Epidermal melanocyte (primary cell): Measurements from ENCODE around the gene CDK19.
"Not testable (repeated sequence)": the region's sequence is repeated elsewhere in the genome, so short reads cannot be mapped to it uniquely, and the experiment has no call there.

Source experiments
- DNase-seq: peaks from one replicate; pipeline ENCODE4 v3.0.0; 2011; ENCODE audit warnings: low spot score; ENCODE audit not compliant: insufficient read length

The CDK19 gene

DNA sequence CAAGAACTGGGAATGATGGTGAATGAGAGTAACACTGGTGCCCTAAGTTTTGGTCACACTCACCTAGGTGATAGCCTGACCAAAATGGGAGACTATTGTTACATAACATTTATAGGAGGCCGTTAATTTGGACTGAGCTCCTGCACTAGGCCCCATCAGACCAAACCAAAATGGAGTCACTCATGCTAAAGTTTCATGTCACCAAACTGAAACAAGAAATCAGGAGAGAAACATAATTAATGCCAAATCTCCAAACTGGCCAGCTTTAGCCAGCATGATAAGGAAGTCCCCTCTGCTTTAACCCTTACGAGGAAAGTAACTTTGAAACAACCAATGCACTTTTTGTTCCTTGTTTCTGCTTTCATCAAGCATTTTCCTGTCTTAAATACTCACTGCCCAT, 227.9 kb downstream of the CDK19 start:
- DNase-seq, result no peak

DNA sequence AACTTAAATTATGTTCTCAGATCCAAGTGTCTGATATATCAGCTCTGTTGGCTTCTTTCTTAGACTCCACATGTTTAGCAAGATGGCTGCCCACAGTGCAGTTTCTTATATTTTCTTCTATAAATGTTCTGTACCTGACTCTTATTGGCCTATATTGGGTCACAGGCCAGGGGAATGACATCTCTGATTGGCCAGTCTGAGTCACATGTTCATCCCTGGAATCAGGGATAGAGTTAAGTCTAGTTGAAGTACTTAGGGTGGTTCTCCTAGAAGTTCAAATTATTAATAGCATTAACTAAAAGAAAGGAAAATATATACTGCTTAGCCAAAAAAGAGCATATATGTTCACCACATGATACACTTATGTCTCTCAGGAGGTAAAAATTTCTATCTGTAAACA, 233.6 kb downstream of the CDK19 start:
- DNase-seq, result no peak

DNA sequence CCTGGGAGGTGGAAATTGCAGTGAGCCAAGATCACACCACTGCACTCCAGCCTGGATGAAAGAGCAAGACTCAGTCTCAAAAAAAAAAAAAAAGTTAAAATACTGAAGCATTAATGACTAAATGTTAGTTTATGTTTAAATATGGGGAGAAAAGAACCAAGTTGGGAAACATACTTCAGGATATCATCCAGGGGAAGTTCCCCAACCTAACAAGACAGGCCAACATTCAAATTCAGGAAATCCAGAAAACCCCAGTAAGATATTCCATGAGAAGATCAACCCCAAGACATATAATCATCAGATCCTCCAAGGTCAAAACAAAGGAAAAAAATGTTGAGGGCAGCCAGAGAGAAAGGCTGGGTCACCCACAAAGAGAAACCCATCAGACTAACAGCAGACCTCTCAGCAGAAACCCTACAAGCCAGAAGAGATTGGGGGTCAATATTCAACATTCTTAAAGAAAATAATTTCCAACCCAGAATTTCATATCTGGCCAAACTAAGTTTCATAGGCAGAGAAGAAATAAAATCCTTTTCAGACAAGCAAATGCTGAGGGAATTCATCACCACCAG, 237.6 kb downstream of the CDK19 start:
- DNase-seq, result not testable (repeated sequence)

DNA sequence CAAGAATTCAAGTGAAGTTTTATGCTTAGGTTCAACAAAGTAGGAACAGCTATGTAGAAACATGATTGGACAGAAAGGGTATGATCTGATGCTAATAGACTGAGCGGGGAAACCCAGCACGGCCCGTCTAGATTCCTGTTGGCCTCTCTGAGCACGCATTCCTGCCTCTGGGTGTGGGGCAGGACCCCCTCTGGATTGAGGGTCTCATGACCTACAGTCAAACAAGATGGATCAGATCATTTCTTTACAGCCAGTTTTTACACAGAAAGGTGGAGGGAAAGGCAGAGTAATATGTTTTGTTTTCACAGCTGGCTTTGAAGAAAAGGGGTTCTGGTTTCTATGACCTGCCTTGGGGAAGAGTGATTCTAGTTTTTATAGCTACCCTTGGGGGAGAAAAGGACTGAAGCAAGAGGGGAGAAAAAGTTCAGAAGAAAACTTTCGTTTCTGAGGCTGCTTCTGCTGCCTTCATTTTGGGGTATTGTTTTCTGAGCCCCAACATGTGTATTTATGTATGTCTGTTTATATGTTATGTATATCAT, 239.3 kb downstream of the CDK19 start:
- no peak for DNase-seq

DNA sequence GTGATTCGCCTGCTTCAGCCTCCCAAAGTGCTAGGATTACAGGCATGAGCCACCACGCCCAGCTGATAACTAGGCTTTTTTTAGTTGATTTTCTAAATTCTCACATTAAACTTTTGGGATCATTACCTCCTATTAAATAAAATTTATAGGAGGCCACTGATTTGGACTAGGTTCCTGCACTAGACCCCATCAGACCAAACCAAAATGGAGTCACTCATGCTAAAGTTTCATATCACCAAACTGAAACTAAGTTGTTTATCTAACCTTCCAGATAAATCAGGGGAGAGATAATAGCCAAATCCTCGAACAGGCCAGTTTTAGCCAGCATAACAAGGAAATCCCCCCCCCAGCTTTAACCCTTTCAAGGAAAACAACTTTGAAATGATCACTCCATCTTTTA, 240.5 kb downstream of the CDK19 start:
- DNase-seq, result no peak

DNA sequence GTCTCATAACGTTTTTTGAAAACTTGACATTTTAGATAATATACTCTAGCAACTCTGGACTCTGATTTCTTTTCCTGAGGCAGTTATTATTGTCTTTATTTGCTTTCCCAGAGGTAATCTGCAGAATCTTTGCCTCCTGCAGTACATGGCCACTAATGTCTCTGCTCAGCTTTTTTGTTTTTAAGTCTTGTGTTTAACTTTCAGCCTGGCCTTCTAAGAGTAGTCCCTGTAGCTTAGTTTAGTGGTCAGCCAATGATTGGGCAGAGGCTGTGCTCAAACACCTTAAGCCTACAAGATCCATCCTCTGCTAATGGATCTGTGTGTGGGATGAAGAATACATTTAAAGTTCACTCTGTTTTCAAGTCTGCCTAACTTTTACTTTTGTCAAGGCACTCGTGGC, 241.7 kb downstream of the CDK19 start:
- no peak for DNase-seq

DNA sequence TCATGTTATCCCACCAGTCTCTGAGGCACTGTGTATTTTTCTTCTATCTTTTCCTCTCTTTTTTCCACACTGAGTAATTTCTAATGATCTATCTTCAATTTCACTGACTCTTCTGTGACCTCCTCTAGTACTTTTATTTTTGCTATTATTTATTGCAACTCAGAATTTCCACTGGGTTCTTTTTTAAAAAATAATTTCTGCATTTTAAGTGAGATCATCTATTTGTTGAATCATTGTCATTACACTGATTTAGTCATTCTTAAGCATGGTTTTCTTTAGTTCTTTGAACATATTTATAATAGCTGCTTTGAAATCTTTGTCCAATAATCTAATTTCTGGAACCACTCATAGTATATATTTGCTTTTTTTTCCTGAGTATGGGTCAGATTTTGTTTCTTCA, 242.1 kb downstream of the CDK19 start:
- no peak for DNase-seq

DNA sequence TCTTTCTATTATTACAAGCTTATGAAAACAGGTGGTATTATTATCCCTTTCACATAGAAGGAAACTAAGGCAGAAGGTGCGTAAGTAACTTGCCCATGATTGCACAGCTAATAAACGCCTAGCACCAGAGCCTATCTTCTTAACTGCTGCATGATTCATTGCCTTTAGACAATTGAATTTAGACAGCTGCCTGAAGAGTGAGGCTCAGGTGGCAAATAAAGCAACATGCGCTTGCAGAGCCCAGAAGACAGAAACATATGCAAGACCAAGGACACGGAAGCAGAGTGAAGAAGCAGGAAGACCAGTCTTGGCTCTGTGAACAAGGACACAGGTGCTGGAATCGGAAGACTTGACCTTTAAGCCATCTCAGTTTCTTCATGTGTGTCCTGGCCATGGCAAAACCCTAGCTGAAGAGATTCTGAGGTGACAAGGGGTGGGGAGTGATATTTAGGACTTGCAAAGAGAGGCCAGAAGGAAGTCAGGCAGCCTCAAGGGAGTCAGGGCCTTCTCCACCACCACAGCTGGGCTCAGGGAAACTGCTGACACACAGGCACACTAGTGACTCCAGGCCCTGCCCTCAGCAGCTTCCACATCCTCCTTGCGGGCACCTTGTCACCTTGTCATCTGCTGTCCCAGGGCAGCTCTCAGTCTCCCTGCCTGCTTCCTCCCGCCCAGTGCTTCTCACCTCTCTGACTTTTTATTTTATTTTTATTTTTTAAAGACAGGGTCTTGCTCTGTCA, 247.1 kb downstream of the CDK19 start:
- no peak for DNase-seq

DNA sequence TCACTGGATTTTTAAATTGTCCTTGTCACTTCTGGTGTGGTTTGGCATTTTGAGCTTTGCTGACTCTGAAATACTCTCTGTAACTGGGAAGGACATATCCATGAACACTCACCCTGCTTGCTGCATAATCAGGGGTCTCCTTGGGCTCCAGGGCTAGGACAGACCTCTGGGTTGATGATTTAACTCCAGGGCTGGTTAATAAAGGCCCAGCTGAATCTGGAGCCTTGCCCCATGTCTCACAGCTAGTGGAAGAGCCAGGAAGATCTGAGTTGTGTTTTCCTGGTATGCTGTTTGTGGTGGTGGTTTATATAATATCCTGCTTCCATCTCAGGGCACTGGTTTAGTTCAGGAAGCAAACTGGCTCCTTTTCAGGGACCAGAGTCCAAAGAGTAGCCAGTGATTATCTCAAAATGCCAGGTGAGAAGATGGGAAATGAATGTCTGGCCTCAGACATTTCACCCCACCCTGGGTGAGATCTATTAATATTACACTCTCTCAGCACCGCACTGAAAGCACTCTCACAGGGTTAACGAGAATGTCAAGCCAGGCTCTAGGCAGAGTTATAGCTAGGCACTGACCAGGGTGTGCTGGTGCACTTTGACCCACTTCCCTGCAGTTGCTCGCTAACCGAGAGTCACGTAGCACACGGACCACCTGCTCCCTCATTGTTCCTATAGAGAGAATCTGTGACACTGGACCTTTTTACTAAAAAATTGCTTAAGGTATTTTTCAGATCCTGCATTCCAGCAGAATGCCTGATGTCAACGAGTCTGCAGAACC, 248.7 kb downstream of the CDK19 start:
- no peak for DNase-seq

DNA sequence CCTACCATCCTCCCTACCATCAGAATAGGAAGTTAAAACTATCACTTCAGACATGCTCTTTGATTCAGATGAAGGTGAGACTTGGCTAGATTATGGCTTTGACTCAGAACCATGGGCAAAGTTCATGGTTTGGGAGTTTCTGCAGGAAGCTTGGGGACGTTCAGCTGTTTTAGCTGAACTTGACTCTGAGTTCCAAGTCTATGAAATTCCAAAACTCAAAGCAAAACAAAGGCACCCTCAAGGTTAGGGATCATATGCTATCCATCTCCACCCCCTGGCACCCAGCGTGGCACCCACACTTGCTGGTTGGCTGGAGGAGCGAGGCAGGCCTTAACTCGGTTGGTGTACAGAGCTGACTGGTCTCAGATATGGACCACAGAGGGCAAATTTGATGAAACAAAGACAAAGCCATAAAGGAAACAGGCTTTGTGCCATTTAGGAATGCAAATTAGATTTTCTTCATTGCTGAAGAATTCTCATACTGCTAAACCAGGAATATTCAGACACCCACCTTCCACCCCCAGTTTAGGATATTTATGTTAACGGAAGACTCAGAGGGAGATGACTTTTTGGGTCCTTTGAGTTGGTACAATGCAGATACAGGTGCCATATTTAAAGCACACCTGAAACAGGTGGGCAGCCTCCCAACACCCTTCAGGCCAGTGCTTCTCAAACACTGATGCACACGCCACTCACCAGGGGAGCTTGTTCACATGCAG, 250.4 kb downstream of the CDK19 start:
- DNase-seq, result no peak

DNA sequence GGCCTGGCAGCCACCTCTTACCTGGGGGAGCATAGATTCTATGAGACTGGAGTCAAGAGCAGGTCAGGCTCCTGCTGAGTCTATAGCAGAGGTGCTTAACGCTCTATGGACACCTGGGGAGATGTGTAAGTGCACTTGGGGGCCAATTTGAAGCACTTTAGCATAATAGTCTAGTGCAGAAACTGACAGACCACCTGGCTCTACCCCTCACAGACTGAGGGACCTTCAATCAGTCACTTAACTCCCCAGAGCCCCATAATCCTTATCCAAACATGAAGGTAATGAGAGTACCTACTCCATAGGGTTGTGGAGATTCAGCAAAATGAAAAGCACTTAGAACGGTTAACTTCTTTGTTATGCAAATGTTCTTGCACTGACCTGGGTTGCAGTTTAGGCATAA, 251.6 kb downstream of the CDK19 start:
- DNase-seq, result no peak

DNA sequence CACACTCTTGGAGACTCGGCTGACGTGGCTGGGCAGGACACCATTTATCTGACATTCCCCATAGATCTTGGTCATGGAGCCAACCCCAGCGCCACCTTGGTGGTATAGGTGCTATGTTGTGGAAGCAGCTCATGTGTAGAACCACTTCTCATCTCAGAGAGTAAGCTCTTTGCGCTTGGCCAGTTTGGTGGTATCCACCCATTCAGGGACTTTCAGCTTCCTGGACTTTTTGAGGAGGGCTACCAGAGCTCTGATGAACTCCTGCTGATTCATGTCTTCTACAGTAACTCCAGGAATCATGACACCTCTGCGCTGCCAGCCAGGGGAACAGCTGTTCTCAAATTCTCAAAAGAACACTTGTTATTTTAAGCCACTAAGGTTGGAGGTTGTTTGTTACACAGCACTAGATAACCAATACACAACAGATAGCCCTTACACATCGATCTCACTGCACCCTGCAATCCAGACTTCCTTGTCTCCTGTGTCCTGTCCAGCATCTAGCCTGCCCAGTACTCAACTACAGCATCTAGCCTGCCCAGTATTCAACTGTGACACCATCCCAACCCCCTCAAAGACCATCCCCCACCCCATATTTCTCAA, 252.9 kb downstream of the CDK19 start:
- no peak for DNase-seq

DNA sequence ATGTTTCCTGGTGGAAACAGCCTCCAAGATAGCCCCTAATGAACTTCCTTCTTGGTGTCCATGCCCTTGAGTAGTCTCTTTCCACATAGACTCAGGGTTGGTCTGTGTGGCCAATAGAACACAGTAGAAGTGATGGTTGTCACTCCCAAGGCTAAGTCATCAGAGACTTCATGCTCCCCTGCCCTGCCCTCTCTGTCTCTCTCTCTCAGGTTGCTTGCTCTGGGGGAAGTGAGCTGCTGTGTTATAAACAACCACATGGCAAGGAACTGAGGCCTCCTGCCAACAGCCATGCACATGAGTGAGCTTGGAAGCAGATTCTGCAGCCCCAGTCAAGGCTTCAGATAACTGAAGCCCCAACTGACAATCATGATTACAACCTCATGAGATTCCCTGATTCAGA, 253.6 kb downstream of the CDK19 start:
- DNase-seq, result no peak

DNA sequence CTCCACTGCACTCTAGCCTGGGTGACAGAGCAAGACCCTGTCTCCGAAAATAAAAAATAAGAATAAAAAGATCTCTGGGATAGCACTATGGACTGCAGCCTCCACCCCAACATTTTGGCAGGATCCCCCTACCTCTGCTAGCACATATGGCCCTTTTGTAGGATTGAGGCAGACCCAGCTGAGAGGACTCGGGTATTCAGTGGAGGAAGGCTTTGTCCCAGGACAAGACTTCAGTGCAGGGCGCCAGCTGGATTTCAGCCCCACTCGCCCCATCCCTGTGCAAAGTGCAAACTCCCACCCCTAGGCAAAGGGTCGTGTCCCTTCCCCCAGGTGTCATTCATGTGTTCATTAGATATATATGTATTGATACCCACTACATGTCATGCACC, 254.3 kb downstream of the CDK19 start:
- DNase-seq, result no peak

DNA sequence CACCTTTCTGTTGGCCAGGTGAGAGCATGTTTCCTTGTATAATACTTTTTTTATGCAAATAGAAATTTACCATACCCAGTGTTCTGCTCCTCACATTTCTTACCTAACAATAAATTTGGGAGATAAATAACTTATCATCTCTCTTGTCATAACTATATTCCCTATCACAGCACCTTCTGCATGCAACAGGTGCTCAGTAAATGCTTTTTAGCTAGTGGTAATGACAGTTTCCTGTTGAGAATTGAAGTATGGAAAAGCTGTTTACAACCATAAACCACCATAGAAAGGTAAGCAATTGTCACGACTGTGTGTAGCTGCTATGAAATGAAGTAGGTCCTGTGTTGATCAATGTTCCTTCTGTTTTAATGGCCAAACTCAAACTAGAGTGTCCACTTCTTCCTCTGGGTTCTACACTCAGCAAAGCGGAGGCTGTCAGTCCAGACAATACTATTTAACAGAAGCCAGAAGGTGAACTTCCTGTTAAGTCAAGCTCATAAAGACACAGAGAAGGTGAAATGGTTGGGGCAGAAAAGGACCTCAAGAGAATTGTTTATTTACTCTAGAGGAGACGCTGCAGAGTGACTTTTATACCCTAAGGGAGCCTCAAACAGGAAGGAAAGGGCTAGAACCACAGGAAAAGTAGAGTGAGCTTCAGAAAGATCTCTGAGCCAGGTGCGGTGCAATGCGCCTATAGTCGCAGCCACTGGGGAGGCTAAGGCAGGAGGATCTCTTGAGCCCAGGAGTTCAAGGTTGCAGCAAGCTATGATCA, 254.8 kb downstream of the CDK19 start:
- DNase-seq, result no peak
